IMR-90 (cell line): Measurements from ENCODE around the gene IL15RA. TPM values are rescaled to one million over a fixed set of nuclear protein-coding genes. Genes with fewer than 3 reads are reported as not detected.
A peak's percentile ranks its signal among the peaks of the same experiment; 100 is the strongest.

Experiments used
- ATAC-seq: fragments of 200-7000 bp; cut with Tn5 transposase; 2 replicates; pipeline ENCODE4 v1.9.1; 2020; ENCODE audit warnings: low read depth, mild to moderate bottlenecking, moderate library complexity
- BruUV-seq: library from RNA; stranded (reverse); fragments of 400-500 nt; replicated peaks from 2 replicates; lab custom pipeline; 2021; lab: Mats Ljungman, UMichigan
- CTCF ChIA-PET: fragments of 300-600 bp; formaldehyde crosslinking; extraction: SDS; loops from one replicate; lab custom pipeline; 2021; ENCODE audit warnings: antibody characterized with exemption; lab: Yijun Ruan, JAX
- POLR2A ChIA-PET: fragments of 300-600 bp; sonication (Branson Sonifier 250); formaldehyde crosslinking; loops from one replicate; lab custom pipeline; 2022; ENCODE audit warnings: antibody characterized with exemption; ENCODE audit not compliant: unreplicated experiment; lab: Charles Lee
- DNase-seq: peaks from one replicate; pipeline ENCODE4 v3.0.0; 2013
- H2AFZ ChIP-seq: replicated peaks from 2 replicates; pipeline ENCODE3; 2013; ENCODE audit warnings: low read length, mild to moderate bottlenecking; ENCODE audit not compliant: poor library complexity
- H2AK5ac ChIP-seq: 2 replicates; pipeline ENCODE4 v1.6.1; 2013; ENCODE audit warnings: low read depth, low read length, inconsistent platforms
- H2AK9ac ChIP-seq: replicated peaks from 2 replicates; pipeline ENCODE3; 2013; ENCODE audit warnings: mild to moderate bottlenecking, low read depth, low read length, moderate library complexity; ENCODE audit not compliant: poor library complexity
- H2BK120ac ChIP-seq: 2 replicates; pipeline ENCODE4 v1.6.1; 2013; ENCODE audit warnings: low read depth, low read length, inconsistent platforms
- H2BK15ac ChIP-seq: 3 replicates; pipeline ENCODE4 v1.6.1; 2013; ENCODE audit warnings: low read depth, low read length, inconsistent platforms
- H2BK20ac ChIP-seq: 2 replicates; pipeline ENCODE4 v1.6.1; 2013; ENCODE audit warnings: low read depth, mild to moderate bottlenecking, inconsistent platforms, low read length, moderate library complexity
- H2BK5ac ChIP-seq: 2 replicates; pipeline ENCODE4 v1.6.1; 2013; ENCODE audit warnings: mild to moderate bottlenecking, low read depth, low read length, inconsistent platforms; ENCODE audit not compliant: poor library complexity, severe bottlenecking
- H3K14ac ChIP-seq: replicated peaks from 2 replicates; pipeline ENCODE4 v1.6.1; 2013; ENCODE audit warnings: low read depth, low read length, inconsistent platforms
- H3K18ac ChIP-seq: 2 replicates; pipeline ENCODE4 v1.6.1; 2013; ENCODE audit warnings: low read depth, low read length, control low read depth
- H3K23ac ChIP-seq: 2 replicates; pipeline ENCODE4 v1.6.1; 2013; ENCODE audit warnings: low read depth, low read length, inconsistent platforms
- H3K27ac ChIP-seq: 2 replicates; pipeline ENCODE4 v1.5.1; 2013; ENCODE audit warnings: mild to moderate bottlenecking, control low read depth, low read length; ENCODE audit not compliant: insufficient read depth
- H3K27me3 ChIP-seq: 2 replicates; pipeline ENCODE4 v1.6.1; 2013; ENCODE audit warnings: low read length; ENCODE audit not compliant: control insufficient read depth, insufficient read depth
- H3K36me3 ChIP-seq: 2 replicates; pipeline ENCODE4 v1.6.1; 2013; ENCODE audit warnings: low read length, mixed read lengths; ENCODE audit not compliant: control insufficient read depth, insufficient read depth
- H3K4ac ChIP-seq: 2 replicates; pipeline ENCODE4 v1.6.1; 2013; ENCODE audit warnings: low read depth, low read length, inconsistent platforms
- H3K4me1 ChIP-seq: 2 replicates; pipeline ENCODE4 v1.6.1; 2013; ENCODE audit warnings: low read length, mixed read lengths; ENCODE audit not compliant: control insufficient read depth, insufficient read depth
- H3K4me2 ChIP-seq: 2 replicates; pipeline ENCODE4 v1.6.1; 2013; ENCODE audit warnings: low read depth, mild to moderate bottlenecking, control low read depth, low read length, moderate library complexity
- H3K4me3 ChIP-seq: 2 replicates; pipeline ENCODE4 v1.5.1; 2013; ENCODE audit warnings: low read depth, mild to moderate bottlenecking, control low read depth, low read length, moderate library complexity; ENCODE audit not compliant: insufficient read depth
- H3K56ac ChIP-seq: 2 replicates; pipeline ENCODE4 v1.6.1; 2013; ENCODE audit warnings: low read length, inconsistent platforms; ENCODE audit not compliant: insufficient read depth; ENCODE audit errors: extremely low read depth
- H3K79me1 ChIP-seq, 2 experiments: 2 replicates each; pipeline ENCODE4 v1.6.1; 2013; ENCODE audit warnings: low read length in 2 of 2, inconsistent platforms in 1 of 2, low read depth in 1 of 2
- H3K9ac ChIP-seq: 2 replicates; pipeline ENCODE4 v1.6.1; 2013; ENCODE audit warnings: low read depth, low read length, control low read depth
- H3K9me1 ChIP-seq: 2 replicates; pipeline ENCODE4 v1.6.1; 2013; ENCODE audit warnings: low read length, inconsistent platforms; ENCODE audit not compliant: insufficient read depth
- H3K9me3 ChIP-seq: 2 replicates; pipeline ENCODE4 v1.6.1; 2013; ENCODE audit warnings: low read length; ENCODE audit not compliant: control insufficient read depth, insufficient read depth
- H4K20me1 ChIP-seq: 2 replicates; pipeline ENCODE4 v1.6.1; 2013; ENCODE audit warnings: low read length, inconsistent platforms; ENCODE audit not compliant: insufficient read depth
- H4K5ac ChIP-seq: 2 replicates; pipeline ENCODE4 v1.6.1; 2013; ENCODE audit warnings: mild to moderate bottlenecking, low read depth, low read length, control low read depth
- H4K8ac ChIP-seq, 2 experiments: 2 replicates each; pipeline ENCODE4 v1.6.1; 2013; ENCODE audit warnings: low read depth in 2 of 2, low read length in 2 of 2, control low read depth in 1 of 2, inconsistent platforms in 1 of 2
- H4K91ac ChIP-seq: 2 replicates; pipeline ENCODE4 v1.6.1; 2013; ENCODE audit warnings: low read depth, low read length, inconsistent platforms; ENCODE audit not compliant: insufficient read depth
- BHLHE40 ChIP-seq: fragments of 150-350 bp; IDR thresholded peaks from 2 replicates; pipeline ENCODE4 v1.6.1; 2016; ENCODE audit warnings: mild to moderate bottlenecking, low read depth, low read length
- CHD1 ChIP-seq: IDR thresholded peaks from 2 replicates; pipeline ENCODE4 v1.6.1; 2012; ENCODE audit warnings: low read depth, low read length, improper control_type of control experiment
- ELK1 ChIP-seq: fragments of 150-350 bp; IDR thresholded peaks from 2 replicates; pipeline ENCODE4 v1.6.1; 2016; ENCODE audit warnings: low read depth, mild to moderate bottlenecking, low read length, moderate library complexity, borderline replicate concordance
- FOS ChIP-seq: fragments of 150-350 bp; IDR thresholded peaks from 2 replicates; pipeline ENCODE4 v1.6.1; 2016; ENCODE audit warnings: low read depth, low read length
- MAZ ChIP-seq: IDR thresholded peaks from 2 replicates; pipeline ENCODE4 v1.6.1; 2012; ENCODE audit warnings: low read depth, mild to moderate bottlenecking, low read length, improper control_type of control experiment, moderate library complexity, borderline replicate concordance
- RAD21 ChIP-seq: IDR thresholded peaks from 2 replicates; pipeline ENCODE4 v1.6.1; 2012; ENCODE audit warnings: low read length, improper control_type of control experiment
- SMC3 ChIP-seq: fragments of 150-350 bp; IDR thresholded peaks from 2 replicates; pipeline ENCODE4 v1.6.1; 2016; ENCODE audit warnings: low read depth, mild to moderate bottlenecking, antibody characterized with exemption, low read length, moderate library complexity
- WGBS, 2 experiments: methylation state at CpG; one replicate each; pipeline versions ENCODE4 v1.1.5 to v1.1.7; 2013; ENCODE audit warnings: missing lambda C conversion rate in 2 of 2; ENCODE audit not compliant: insufficient read length in 1 of 2; ENCODE audit errors: extremely low coverage in 2 of 2; 5-methylcytosine and 5-hydroxymethylcytosine counted together
- dilution Hi-C: fragments of 300-500 bp; cut with HindIII; formaldehyde crosslinking; loops from one replicate; pipeline ENCODE4 v1.14.3; 2018; ENCODE audit warnings: low sequenced_read_pairs; ENCODE audit not compliant: unreplicated experiment
- in situ Hi-C: fragments of 300-500 bp; cut with MboI; formaldehyde crosslinking; loops from 3 replicates; pipeline ENCODE4 v1.14.3; 2019; ENCODE audit warnings: low sequenced_read_pairs, inconsistent platforms, mixed read lengths
- intact Hi-C: fragments of 100-400 bp; cut with micrococcal nuclease; formaldehyde crosslinking; loops from 2 replicates; pipeline ENCODE4 v1.10.0; 2022
- polyA plus RNA-seq, 3 experiments: library from polyadenylated mRNA; depleted of rRNA; stranded (reverse); fragments of >200 nt; gene quantifications; 2 replicates each; pipeline ENCODE4 v1.2.3, GENCODE V29; 2012; ENCODE audit warnings: low replicate concordance in 1 of 3
- total RNA-seq: library from RNA; depleted of rRNA; stranded (reverse); fragments of >200 nt; gene quantifications from 2 replicates; pipeline ENCODE4 v1.2.3, GENCODE V29; 2012

Gene IL15RA
- total and polyA plus RNA-seq, 2 of the 4 experiments (the other 2 are of a cell fraction) = 2.0 to 7.6 TPM

- H2BK120ac ChIP-seq = peak overlapping the region; percentile 80
- no peak overlapping the region for H2BK5ac ChIP-seq
- H4K20me1 ChIP-seq = no peaks in the 10 kb centered on the region
- no peak overlapping the region for H4K8ac ChIP-seq
- in situ Hi-C loops (no loop called here), intact Hi-C loops (loop anchor here (10.0 kb wide), 1 partner anchor 208 kb away; no protein-coding TSS in a partner anchor), dilution Hi-C loops (no loop called here)
- BruUV-seq = no TSS peak
- no peaks in the 10 kb centered on the region for H3K27me3 ChIP-seq
- H2AFZ ChIP-seq = no peak overlapping the region
- peak overlapping the region; percentile 0; the same call in 1 of the 2 replicates for H4K91ac ChIP-seq
- peak overlapping the region; percentile 24 for H3K4ac ChIP-seq
- no peak overlapping the region for H3K9ac ChIP-seq
- peaks cover 0 to 10% of the 10 kb centered on the region in 2 experiments; a peak in 1 of 4 replicates for H3K79me1 ChIP-seq
- H3K23ac ChIP-seq = no peak overlapping the region
- peaks cover 13% of the 10 kb centered on the region for H3K9me1 ChIP-seq
- no peak overlapping the region for H3K27ac ChIP-seq
- no peak for DNase-seq
- H3K56ac ChIP-seq = no peak overlapping the region
- peak overlapping the region; percentile 15; the same call in 1 of the 3 replicates for H2BK15ac ChIP-seq
- H2BK20ac ChIP-seq = peak overlapping the region; percentile 56; the same call in 1 of the 2 replicates
- no peak overlapping the region for H3K18ac ChIP-seq
- no peak for ATAC-seq
- H3K4me3 ChIP-seq = no peak overlapping the region
- CTCF ChIA-PET = no interaction called here
- H3K14ac ChIP-seq = no peak overlapping the region; the same call in 1 of the 2 replicates
- no peaks in the 10 kb centered on the region for H3K9me3 ChIP-seq
- H3K4me2 ChIP-seq = no peak overlapping the region
- peak overlapping the region; percentile 88 for H2AK9ac ChIP-seq
- no peak overlapping the region for H4K5ac ChIP-seq
- POLR2A ChIA-PET = no interaction called here
- peaks cover 8% of the 10 kb centered on the region; the same call in 1 of the 2 replicates for H3K36me3 ChIP-seq
- TF ChIP-seq MAZ (no peak), SMC3 (no peak), RAD21 (no peak), BHLHE40 (no peak), ELK1 (no peak), CHD1 (no peak), FOS (no peak)
- H3K4me1 ChIP-seq = peaks cover 18% of the 10 kb centered on the region
- WGBS, 2 experiments = 97% methylated on average over 7 of the region's 17 CpGs; no CpG with 5 or more reads in 1 of the 2 experiments
- H2AK5ac ChIP-seq = peak overlapping the region; percentile 97
These were observed 21.0 kb downstream of the IL15RA start for GRCh38 chr10:5956146-5956936.
